ENCODE results near the gene POMT1.

The POMT1 gene

DNA sequence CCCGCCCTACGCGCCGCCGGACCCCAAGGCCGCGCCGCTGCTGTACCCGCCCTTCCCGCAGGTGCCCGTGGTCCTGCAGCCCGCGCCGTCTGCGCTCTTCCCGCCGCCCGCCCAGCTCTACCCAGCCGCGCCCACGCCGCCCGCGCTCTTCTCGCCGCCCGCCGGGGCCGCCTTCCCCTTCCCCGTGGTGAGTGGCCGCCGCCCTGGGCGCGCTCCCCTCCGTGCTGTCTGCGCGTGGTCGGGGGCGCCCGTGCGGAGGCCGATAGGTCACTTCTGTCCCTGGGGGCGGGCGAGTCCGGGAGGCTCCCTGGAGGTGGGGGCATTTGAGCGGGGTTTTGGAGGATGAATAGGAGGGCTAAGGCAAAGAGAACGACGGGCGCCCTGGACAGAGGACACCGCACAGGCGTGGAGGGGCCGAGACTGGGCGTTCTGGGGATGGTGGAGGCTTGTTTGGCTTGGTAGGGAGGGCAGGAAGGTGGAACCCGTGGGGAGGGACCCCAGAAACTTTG lies 52.2 kb downstream of the POMT1 start:
- DNase-seq (ENCODE audit: low spot score): peak; percentile 51

DNA sequence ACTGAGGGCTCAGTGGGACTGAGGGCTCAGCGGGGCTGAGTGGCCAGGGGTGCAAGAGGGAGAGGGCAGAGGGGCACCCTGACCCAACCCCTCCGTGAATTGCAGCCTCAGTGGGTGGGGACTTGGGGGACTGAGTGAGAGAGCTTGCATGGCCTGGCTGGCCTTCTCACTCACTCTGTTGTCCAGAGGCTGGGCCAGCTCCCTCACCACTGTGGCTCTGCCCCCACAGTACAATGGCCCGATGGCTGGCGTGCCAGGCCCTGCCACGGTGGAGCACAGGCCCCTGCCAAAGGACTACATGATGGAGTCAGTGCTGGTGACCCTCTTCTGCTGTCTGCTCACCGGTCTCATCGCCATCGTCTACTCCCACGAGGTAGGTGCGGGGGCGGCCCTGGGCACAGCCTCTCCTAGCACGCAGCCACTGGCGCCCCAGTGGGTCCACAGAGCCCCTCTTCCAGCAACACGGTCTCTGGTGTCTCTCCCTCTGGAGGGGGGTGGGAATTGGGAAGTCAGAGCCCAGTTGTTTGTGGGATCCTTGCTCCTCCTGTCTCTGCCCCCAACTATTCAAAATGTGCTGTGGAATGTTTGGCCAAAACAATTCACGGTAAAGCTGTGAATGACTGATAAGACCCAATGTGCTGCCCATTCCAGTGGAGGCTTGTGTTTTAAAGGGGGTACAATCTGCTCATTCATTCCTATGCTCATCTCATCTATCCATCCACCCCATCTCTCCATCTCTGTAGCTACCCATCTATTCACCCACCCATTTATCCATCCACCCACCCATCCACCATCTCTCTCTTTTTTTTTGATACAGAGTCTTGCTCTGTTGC lies 53.3 kb downstream of the POMT1 start:
- DNase-seq (ENCODE audit: low spot score): no peak

DNA sequence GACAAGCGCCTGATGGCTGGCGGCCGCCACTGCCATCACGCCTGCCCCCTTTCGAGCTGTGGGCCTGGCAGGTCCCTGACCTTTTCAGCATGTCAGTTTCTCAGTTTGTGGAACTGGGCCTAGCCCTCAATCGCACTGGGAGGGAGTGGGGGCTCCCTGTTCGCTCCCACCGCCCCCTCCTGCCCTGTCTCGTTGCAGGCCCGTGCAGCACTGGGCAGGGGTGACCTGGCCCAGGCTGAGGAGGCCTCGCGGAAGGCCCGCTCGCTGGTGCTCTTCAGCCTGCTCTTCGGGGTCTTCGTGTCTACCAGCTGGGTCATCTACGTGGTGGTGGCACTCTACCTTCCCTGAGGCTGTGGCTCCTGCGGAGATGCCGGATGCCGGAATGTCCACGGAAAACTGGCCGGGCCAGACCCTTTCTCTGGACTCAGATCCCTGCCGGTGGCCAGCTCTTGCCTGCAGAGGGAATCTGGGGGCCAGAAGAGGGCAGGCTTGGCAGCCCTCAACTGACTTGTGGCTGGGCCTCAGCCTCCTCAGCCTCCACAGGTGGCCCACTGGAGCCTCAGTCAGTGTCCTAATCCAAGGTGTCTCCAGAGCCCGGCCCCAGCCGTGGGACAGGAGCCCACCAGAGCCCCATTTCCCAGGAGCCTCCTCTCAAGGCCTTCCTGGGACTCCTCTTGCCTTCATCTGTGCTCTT lies 55.3 kb downstream of the POMT1 start:
- no peak for DNase-seq (ENCODE audit: low spot score)

DNA sequence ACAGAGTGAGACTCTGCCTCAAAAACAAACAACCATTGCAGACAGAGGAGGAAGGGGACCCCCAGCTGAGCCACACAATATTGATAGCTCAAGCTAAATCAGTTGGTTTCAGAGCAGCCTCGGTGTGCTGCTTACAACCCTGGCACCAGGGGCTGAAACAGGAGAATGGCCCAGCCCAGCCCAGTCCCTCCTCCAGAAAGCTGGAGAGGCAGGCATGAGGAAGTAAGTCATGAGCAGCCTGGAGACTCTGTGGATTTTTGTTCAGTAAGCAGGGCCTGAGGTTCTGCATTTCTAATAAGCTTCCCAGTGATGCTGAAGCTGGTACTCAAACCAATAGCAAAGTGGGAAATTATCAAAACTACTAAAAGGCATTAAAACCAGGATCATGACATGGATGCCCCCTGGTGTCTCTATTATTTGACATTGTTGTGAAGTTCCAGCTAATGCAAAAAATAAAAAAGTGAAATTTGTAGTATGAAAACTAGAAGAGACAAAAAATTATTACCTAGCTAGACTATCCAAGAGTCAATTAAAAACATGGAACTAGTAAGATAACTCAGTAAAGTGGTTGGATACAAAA lies 56.8 kb downstream of the POMT1 start:
- DNase-seq (ENCODE audit: low spot score): no peak

DNA sequence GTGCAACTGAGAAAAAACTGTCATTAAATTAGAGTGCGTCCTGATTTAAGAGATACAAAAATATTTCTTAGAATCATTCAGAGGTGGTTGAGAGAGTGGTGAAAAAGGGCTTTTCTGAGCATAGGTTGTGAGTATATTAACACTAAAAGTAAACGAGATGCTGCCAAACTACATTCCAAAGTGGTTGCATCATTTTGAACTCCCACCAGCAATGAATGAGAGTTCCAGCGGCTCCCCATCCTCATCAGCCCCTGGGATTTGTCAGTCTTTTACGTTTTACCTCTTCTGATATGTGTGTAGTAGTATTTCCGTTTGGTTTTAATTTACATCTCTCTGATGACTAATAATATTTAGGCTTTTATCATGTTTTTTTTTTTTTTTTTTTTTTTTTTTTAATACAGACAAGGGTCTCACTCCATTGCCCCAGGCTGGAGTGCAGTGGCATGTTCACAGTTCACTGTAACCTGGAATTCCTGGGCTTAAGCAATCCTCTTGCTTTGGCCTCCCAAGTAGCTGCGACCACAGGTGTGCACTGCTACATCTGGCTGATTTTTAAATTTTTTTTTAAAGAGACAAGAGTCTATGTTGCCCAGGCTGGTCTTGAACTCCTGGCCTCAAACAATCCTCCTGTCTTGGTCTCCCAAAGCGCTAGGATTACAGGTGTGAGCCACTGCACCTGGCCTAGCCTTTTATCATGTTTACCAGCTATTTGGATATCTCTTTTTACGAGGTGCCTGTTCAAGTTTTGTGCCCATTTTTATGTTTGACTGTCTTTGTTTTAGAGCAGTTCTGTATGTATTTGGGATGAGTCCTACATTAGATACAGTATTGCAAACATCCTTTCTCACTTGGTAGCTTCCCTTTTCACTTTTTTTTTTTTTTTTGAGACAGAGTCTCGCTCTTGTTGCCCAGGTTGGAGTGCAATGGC lies 59.6 kb downstream of the POMT1 start:
- no peak for DNase-seq (ENCODE audit: low spot score)

DNA sequence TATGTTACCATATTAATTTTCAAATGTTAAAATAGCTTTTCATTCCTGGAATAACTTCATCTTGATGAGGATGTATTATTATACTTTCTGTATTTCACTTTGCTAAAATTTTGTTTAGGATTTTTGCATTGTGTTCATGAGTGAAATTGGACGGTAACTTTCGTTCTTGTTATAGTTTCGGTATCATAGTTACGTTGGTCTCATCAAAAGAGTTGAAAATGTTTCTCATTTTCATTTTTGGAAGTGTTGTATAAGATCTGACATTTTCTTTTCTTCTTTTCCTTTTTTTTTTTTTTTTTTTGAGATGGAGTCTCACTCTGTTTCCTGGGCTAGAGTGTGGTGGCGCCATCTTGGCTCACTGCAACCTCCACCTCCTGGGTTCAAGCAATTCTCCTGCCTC lies 62.7 kb downstream of the POMT1 start:
- no peak for DNase-seq (ENCODE audit: low spot score)

DNA sequence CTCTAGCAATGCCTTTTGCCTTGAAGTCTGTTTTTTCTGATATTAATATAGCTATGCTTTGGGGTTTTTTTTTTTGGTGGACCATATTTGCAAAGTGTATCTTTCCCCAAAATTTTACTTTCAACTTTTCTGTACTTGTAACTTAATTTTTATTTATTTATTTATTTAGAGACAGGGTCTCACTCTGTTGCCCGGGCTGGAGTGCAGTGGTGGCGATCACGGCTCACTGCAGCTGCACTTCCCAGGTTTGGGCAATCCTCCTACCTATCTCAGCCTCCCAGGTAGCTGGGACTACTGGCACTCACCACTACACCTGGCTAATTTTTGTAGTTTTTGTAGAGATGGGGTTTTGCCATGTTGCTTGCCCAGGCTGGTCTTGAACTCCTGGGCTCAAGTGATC lies 63.4 kb downstream of the POMT1 start:
- DNase-seq (ENCODE audit: low spot score): no peak

DNA sequence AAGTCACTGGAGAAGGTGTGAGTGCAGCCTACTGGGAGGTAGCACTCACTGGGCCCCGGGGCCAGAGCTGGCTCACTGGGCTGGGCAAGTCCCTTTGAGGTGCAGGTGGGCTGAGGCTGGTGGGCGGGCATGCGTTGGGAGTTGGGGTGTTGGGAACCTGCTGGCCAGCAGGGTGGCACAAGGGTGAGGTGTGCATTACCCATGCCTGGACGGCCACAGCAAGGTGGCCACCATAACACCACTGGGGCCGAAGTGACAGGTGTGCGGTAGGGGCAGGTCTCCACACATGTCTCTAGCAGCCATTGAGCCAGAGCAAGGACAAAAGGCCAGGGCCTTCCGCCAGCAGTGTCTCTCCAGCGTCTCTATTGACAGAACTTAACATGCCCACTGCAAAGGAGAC lies 65.2 kb downstream of the POMT1 start:
- DNase-seq (ENCODE audit: low spot score): no peak
